SK-N-SH (cell line): ENCODE measurements around the gene SLC7A7. TPM values are rescaled to one million over a fixed set of nuclear protein-coding genes. Genes with fewer than 3 reads are reported as not detected.

Experiments
- CTCF ChIA-PET: fragments of 300-600, 350-600 bp; formaldehyde crosslinking; extraction: SDS; loops from one replicate; lab custom pipeline; 2021; lab: Yijun Ruan, JAX
- POLR2A ChIA-PET: fragments of 350-600 bp; sonication (Branson Sonifier 250); formaldehyde crosslinking; extraction: SDS; loops from one replicate; lab custom pipeline; 2020; ENCODE audit warnings: antibody characterized with exemption, inconsistent platforms; lab: Yijun Ruan, JAX
- DNase-seq: peaks from one replicate; pipeline ENCODE4 v3.0.0; 2012
- H2AFZ ChIP-seq: fragments of 200-600 bp; sonication (generic); 2 replicates; pipeline ENCODE4 v1.8.1; 2016; ENCODE audit warnings: antibody characterized with exemption, mild to moderate bottlenecking, low read depth
- H3F3A ChIP-seq: fragments of 200-600 bp; sonication (generic); replicated peaks from 2 replicates; pipeline ENCODE3; 2016; ENCODE audit warnings: antibody characterized with exemption, mild to moderate bottlenecking; ENCODE audit not compliant: insufficient read depth
- H3K27ac ChIP-seq, 2 experiments: fragments of 200-500 bp in 1 of 2; fragments of 200-600 bp in 1 of 2; sonication (Bioruptor generic) in 1 of 2; sonication (generic), shearing (Covaris generic) in 1 of 2; 2 replicates each; pipeline versions ENCODE4 v1.5.1 to v1.6.1; 2014 to 2016; ENCODE audit warnings: low read depth in 2 of 2, inconsistent platforms in 1 of 2, low read length in 1 of 2, mild to moderate bottlenecking in 1 of 2, mixed read lengths in 1 of 2
- H3K27me3 ChIP-seq: fragments of 200-600 bp; sonication (generic), shearing (Covaris generic); 2 replicates; pipeline ENCODE4 v1.6.1; 2016; ENCODE audit warnings: mixed run types; ENCODE audit not compliant: insufficient read depth
- H3K36me3 ChIP-seq, 2 experiments: fragments of 200-500 bp in 1 of 2; fragments of 200-600 bp in 1 of 2; sonication (Bioruptor generic) in 1 of 2; sonication (generic) in 1 of 2; replicated peaks in 1 of 2; 2 replicates each; pipeline versions ENCODE3 to v1.5.1; 2014 to 2016; ENCODE audit warnings: low read length in 1 of 2, mild to moderate bottlenecking in 1 of 2; ENCODE audit not compliant: insufficient read depth in 2 of 2, control insufficient read depth in 1 of 2
- H3K4me1 ChIP-seq, 2 experiments: fragments of 200-500 bp in 1 of 2; fragments of 200-600 bp in 1 of 2; sonication (Bioruptor generic) in 1 of 2; sonication (generic), shearing (Covaris generic) in 1 of 2; 2 replicates each; pipeline versions ENCODE4 v1.5.1 to v1.6.1; 2014 to 2016; ENCODE audit warnings: low read depth in 1 of 2, low read length in 1 of 2, mixed run types in 1 of 2; ENCODE audit not compliant: insufficient read depth in 2 of 2, control insufficient read depth in 1 of 2
- H3K4me2 ChIP-seq: fragments of 200-600 bp; sonication (generic), shearing (Covaris generic); 2 replicates; pipeline ENCODE4 v1.6.1; 2017; ENCODE audit warnings: mixed run types
- H3K4me3 ChIP-seq, 2 experiments: fragments of 200-500 bp in 1 of 2; fragments of 200-600 bp in 1 of 2; sonication (Bioruptor generic) in 1 of 2; sonication (generic), shearing (Covaris generic) in 1 of 2; 2 replicates each; pipeline versions ENCODE4 v1.5.1 to v1.8.1; 2014 to 2016; ENCODE audit warnings: low read depth in 2 of 2, inconsistent platforms in 1 of 2, low read length in 1 of 2, mild to moderate bottlenecking in 1 of 2, mixed read lengths in 1 of 2, moderate library complexity in 1 of 2
- H3K79me2 ChIP-seq: fragments of 200-600 bp; sonication (generic); 2 replicates; pipeline ENCODE4 v1.8.1; 2017; ENCODE audit warnings: mild to moderate bottlenecking; ENCODE audit not compliant: insufficient read depth
- H3K9ac ChIP-seq: fragments of 200-600 bp; sonication (generic); 2 replicates; pipeline ENCODE4 v1.6.1; 2017; ENCODE audit warnings: mixed run types
- H3K9me2 ChIP-seq: fragments of 200-600 bp; sonication (generic); 2 replicates; pipeline ENCODE4 v1.6.1; 2017; ENCODE audit warnings: mixed run types
- H3K9me3 ChIP-seq: fragments of 200-600 bp; sonication (generic); 2 replicates; pipeline ENCODE4 v1.6.1; 2017; ENCODE audit warnings: mixed run types, mild to moderate bottlenecking, moderate library complexity
- H4K20me1 ChIP-seq: fragments of 200-600 bp; sonication (generic); 2 replicates; pipeline ENCODE4 v1.6.1; 2017; ENCODE audit warnings: mild to moderate bottlenecking, mixed run types; ENCODE audit not compliant: insufficient read depth
- ELF1 ChIP-seq: IDR thresholded peaks from 2 replicates; pipeline ENCODE4 v1.4.0; 2012
- EP300 ChIP-seq, 2 experiments: IDR thresholded peaks; 2 replicates each; pipeline versions ENCODE4 v1.4.0 to v1.6.1; 2012; ENCODE audit warnings: borderline replicate concordance in 1 of 2, low read depth in 1 of 2, low read length in 1 of 2
- EZH2phosphoT487 ChIP-seq: fragments of 200-600 bp; sonication (generic); IDR thresholded peaks from 2 replicates; pipeline ENCODE4 v1.6.1; 2017; ENCODE audit warnings: low read depth, mixed run types, mild to moderate bottlenecking, antibody characterized with exemption, moderate library complexity, borderline replicate concordance
- FOSL2 ChIP-seq: IDR thresholded peaks from 2 replicates; pipeline ENCODE4 v1.4.0; 2012; ENCODE audit warnings: low read depth, mild to moderate bottlenecking, moderate library complexity, borderline replicate concordance
- FOXJ3 ChIP-seq: sonication (generic); formaldehyde crosslinking; IDR thresholded peaks from 2 replicates; pipeline ENCODE4 v1.5.1; 2020; ENCODE audit warnings: mild to moderate bottlenecking, missing genetic modification reagents
- FOXM1 ChIP-seq: IDR thresholded peaks from 2 replicates; pipeline ENCODE4 v1.4.0; 2012; ENCODE audit warnings: low read depth, mild to moderate bottlenecking
- JUND ChIP-seq: IDR thresholded peaks from 2 replicates; pipeline ENCODE4 v1.4.0; 2012
- MXI1 ChIP-seq: IDR thresholded peaks from 2 replicates; pipeline ENCODE4 v1.6.1; 2012; ENCODE audit warnings: mild to moderate bottlenecking, low read depth, low read length, improper control_type of control experiment
- NRF1 ChIP-seq: IDR thresholded peaks from 2 replicates; pipeline ENCODE4 v1.6.1; 2012; ENCODE audit warnings: low read depth, mild to moderate bottlenecking, low read length
- POLR2AphosphoS5 ChIP-seq: IDR thresholded peaks from 2 replicates; pipeline ENCODE4 v1.6.1; 2012; ENCODE audit warnings: low read depth, low read length
- RAD21 ChIP-seq: IDR thresholded peaks from 2 replicates; pipeline ENCODE4 v1.6.1; 2012; ENCODE audit warnings: mild to moderate bottlenecking, low read length
- RXRA ChIP-seq: IDR thresholded peaks from 2 replicates; pipeline ENCODE4 v1.4.0; 2012; ENCODE audit warnings: low read depth, mild to moderate bottlenecking, borderline replicate concordance
- TEAD4 ChIP-seq: IDR thresholded peaks from 2 replicates; pipeline ENCODE4 v1.4.0; 2012; ENCODE audit warnings: mild to moderate bottlenecking, borderline replicate concordance; ENCODE audit not compliant: insufficient read depth
- YY1 ChIP-seq: IDR thresholded peaks from 2 replicates; pipeline ENCODE4 v1.4.0; 2012; ENCODE audit warnings: low read depth, mild to moderate bottlenecking
- WGBS: methylation state at CpG from one replicate; pipeline ENCODE4 v1.1.6; 2017; ENCODE audit warnings: low lambda C conversion rate; 5-methylcytosine and 5-hydroxymethylcytosine counted together
- polyA plus RNA-seq, 3 experiments: library from polyadenylated mRNA; depleted of rRNA; stranded (reverse); fragments of >200 nt; gene quantifications; 2 replicates each; pipeline ENCODE4 v1.2.3, GENCODE V29; 2012
- TF ChIP-seq, protein P1 (sequence below): fragments of 150-350 bp; IDR thresholded peaks from 2 replicates; pipeline ENCODE4 v1.6.1; 2017; ENCODE audit warnings: antibody characterized with exemption, low read length, low read depth, borderline replicate concordance
- TF ChIP-seq, protein P2 (sequence below): fragments of 150-350 bp; IDR thresholded peaks from 2 replicates; pipeline ENCODE4 v1.6.1; 2016; ENCODE audit warnings: mild to moderate bottlenecking, low read depth, low read length

Gene SLC7A7
- polyA plus RNA-seq, 1 of the 3 experiments (the other 2 are of a cell fraction): 0.30 TPM

DNA sequence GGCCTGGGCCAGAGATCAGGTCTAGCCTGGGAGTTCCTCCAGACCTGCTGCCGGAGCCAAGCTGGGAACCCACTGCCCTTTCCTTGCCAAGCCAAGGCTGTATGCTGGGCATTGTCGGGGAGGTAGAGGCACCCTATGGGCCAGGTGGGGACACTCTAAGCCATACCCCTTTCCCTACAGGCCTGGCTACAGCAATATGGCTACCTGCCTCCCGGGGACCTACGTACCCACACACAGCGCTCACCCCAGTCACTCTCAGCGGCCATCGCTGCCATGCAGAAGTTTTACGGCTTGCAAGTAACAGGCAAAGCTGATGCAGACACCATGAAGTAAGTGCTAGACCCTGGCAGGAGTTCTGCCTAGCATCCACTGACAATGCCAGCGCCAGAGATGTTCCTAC lies 26.1 kb upstream of the SLC7A7 start:
- 74% methylated on average over 4 of the region's 9 CpGs for WGBS
- Histone ChIP-seq H3K4me1 (peaks cover 0 to 10% of the 10 kb centered on the region in 2 experiments; a peak in 1 of 4 replicates), H3F3A (no peaks in the 10 kb centered on the region), H3K79me2 (peaks cover 44% of the 10 kb centered on the region), H4K20me1 (no peaks in the 10 kb centered on the region), H3K9me2 (no peaks in the 10 kb centered on the region), H2AFZ (no peak overlapping the region), H3K4me3 (no peak overlapping the region), H3K4me2 (no peak overlapping the region), H3K9me3 (no peaks in the 10 kb centered on the region), H3K27me3 (no peaks in the 10 kb centered on the region), H3K27ac (no peak overlapping the region), H3K36me3 (peaks cover 0 to 9% of the 10 kb centered on the region in 2 experiments), H3K9ac (no peak overlapping the region)
- no peak for TF ChIP-seq ELF1
- TF ChIP-seq POLR2AphosphoS5: no peak
- TF ChIP-seq NRF1: no peak
- TF ChIP-seq, protein P1, sequence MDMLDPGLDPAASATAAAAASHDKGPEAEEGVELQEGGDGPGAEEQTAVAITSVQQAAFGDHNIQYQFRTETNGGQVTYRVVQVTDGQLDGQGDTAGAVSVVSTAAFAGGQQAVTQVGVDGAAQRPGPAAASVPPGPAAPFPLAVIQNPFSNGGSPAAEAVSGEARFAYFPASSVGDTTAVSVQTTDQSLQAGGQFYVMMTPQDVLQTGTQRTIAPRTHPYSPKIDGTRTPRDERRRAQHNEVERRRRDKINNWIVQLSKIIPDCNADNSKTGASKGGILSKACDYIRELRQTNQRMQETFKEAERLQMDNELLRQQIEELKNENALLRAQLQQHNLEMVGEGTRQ: no peak
- TF ChIP-seq RXRA: no peak
- no peak for TF ChIP-seq FOSL2
- TF ChIP-seq TEAD4: no peak
- no peak for TF ChIP-seq JUND
- no peak for TF ChIP-seq EZH2phosphoT487
- TF ChIP-seq EP300 (IDR thresholded peaks at IDR 0.05; ENCODE audit: borderline replicate concordance in 1 of 2, low read depth in 1 of 2, low read length in 1 of 2): no peak
- TF ChIP-seq FOXJ3: no peak
- no peak for TF ChIP-seq MXI1
- TF ChIP-seq, protein P2, sequence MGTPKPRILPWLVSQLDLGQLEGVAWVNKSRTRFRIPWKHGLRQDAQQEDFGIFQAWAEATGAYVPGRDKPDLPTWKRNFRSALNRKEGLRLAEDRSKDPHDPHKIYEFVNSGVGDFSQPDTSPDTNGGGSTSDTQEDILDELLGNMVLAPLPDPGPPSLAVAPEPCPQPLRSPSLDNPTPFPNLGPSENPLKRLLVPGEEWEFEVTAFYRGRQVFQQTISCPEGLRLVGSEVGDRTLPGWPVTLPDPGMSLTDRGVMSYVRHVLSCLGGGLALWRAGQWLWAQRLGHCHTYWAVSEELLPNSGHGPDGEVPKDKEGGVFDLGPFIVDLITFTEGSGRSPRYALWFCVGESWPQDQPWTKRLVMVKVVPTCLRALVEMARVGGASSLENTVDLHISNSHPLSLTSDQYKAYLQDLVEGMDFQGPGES: no peak
- no peak for TF ChIP-seq RAD21
- TF ChIP-seq YY1: no peak
- TF ChIP-seq FOXM1: no peak
- no peak for DNase-seq
- CTCF ChIA-PET: interaction anchor here (0.7 to 5.7 kb wide), 5 partner anchors 12 to 285 kb away, joined by 3 to 59 read pairs (median 4); no protein-coding TSS in a partner anchor
- POLR2A ChIA-PET: no interaction called here

DNA sequence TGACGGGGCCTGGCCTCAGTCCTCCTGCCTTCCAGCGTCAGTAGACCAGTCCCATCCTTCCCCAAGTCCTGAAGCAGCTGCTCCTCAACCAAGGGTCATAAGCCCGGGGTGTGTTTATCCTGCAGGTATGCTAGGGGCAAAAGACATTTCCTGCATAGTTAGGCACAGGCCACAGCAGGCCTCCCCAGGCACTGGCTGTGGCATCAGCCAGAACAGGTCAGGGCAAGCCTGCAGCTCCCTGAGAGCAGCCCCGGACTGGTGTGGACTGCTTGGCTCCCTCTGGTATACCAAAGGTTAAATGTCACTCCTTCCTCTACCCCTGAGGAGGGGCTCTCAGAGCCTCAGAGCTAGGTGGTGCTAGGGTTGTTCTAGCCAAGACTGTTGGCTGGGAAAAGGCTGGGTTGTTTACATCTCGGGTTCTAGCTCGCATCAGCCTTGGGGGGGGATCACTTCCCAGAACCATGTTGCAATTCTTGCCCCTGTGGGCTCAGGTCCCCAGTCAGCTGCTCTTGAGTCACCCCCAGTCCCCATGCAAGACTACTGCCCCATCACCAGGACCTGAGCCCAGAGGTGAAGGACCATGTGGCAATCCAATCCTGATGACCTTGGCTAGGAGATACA lies 24.0 kb upstream of the SLC7A7 start:
- H3K9ac ChIP-seq: 0 out of 2 replicates have a peak overlapping the region, but pooled peaks have one; percentile 88
- DNase-seq: no peak
- H3K27me3 ChIP-seq: no peaks in the 10 kb centered on the region
- H4K20me1 ChIP-seq: no peaks in the 10 kb centered on the region
- H3K27ac ChIP-seq: no peak overlapping the region
- 94% methylated on average over 5 of the region's 6 CpGs for WGBS
- H3K9me3 ChIP-seq: no peaks in the 10 kb centered on the region
- H3F3A ChIP-seq: peaks cover 9% of the 10 kb centered on the region
- ChIA-PET POLR2A (interaction anchor here (1.0 to 2.6 kb wide), 3 partner anchors 9 to 10 kb away, joined by 3 to 12 read pairs (median 6); partner anchors contain the start of gene MRPL52), CTCF (interaction anchor here (0.8 to 6.2 kb wide), 4 partner anchors 10 to 283 kb away, joined by 3 to 59 read pairs (median 22); no protein-coding TSS in a partner anchor)
- TF ChIP-seq, protein P2: no peak
- peaks cover 0 to 10% of the 10 kb centered on the region in 2 experiments; a peak in 1 of 4 replicates for H3K4me1 ChIP-seq
- H3K4me2 ChIP-seq: peak overlapping the region; percentile 76; the same call in 1 of the 2 replicates
- peaks cover 2 to 14% of the 10 kb centered on the region in 2 experiments for H3K36me3 ChIP-seq
- H2AFZ ChIP-seq: no peak overlapping the region
- H3K4me3 ChIP-seq: peak overlapping the region in 1 of 2 experiments; percentile 6; a peak in 1 of 4 replicates
- H3K79me2 ChIP-seq: peaks cover 44% of the 10 kb centered on the region
- H3K9me2 ChIP-seq: no peaks in the 10 kb centered on the region
